Panc1 (cell line): ENCODE results near the gene DUSP21. TPM values are rescaled to one million over a fixed set of nuclear protein-coding genes. Genes with fewer than 3 reads are reported as not detected.
"Not testable (repeated sequence)": the region's sequence is repeated elsewhere in the genome, so short reads cannot be mapped to it uniquely, and the experiment has no call there.

Experiments
- ATAC-seq: fragments of 200-7000 bp; cut with Tn5 transposase; 2 replicates; pipeline ENCODE4 v1.9.1; 2020; ENCODE audit warnings: mild to moderate bottlenecking, moderate library complexity
- BruUV-seq: library from RNA; stranded (reverse); fragments of 400-500 nt; replicated peaks from 2 replicates; lab custom pipeline; 2021; lab: Mats Ljungman, UMichigan
- CTCF ChIA-PET: fragments of 300-600 bp; sonication (Branson Sonifier 250); formaldehyde crosslinking; loops from one replicate; lab custom pipeline; 2022; ENCODE audit warnings: antibody characterized with exemption; lab: Charles Lee
- POLR2A ChIA-PET: fragments of 300-600 bp; sonication (Branson Sonifier 250); formaldehyde crosslinking; loops from one replicate; lab custom pipeline; 2022; ENCODE audit warnings: antibody characterized with exemption; lab: Charles Lee
- DNase-seq: peaks from one replicate; pipeline ENCODE4 v3.0.0-alpha.2; 2010; ENCODE audit warnings: low read depth, low spot score
- H3K27ac ChIP-seq: 2 replicates; pipeline ENCODE4 v1.5.1; 2011; ENCODE audit warnings: mild to moderate bottlenecking, low read length, inconsistent platforms
- H3K27me3 ChIP-seq: fragments of 200-500 bp; sonication (Bioruptor generic); 2 replicates; pipeline ENCODE4 v1.6.0; 2014; ENCODE audit warnings: low read length, inconsistent platforms; ENCODE audit not compliant: control insufficient read depth, insufficient read depth
- H3K36me3 ChIP-seq: fragments of 200-500 bp; sonication (Bioruptor generic); 2 replicates; pipeline ENCODE4 v1.5.1; 2014; ENCODE audit warnings: inconsistent platforms, mild to moderate bottlenecking, low read length, moderate library complexity; ENCODE audit not compliant: control insufficient read depth, insufficient read depth
- H3K4me1 ChIP-seq: 2 replicates; pipeline ENCODE4 v1.5.1; 2011; ENCODE audit warnings: inconsistent platforms, mild to moderate bottlenecking, low read length, moderate library complexity; ENCODE audit not compliant: control insufficient read depth, insufficient read depth
- H3K4me3 ChIP-seq, 2 experiments: 2 replicates each; pipeline ENCODE4 v1.5.1; 2011 to 2012; ENCODE audit warnings: low read depth in 2 of 2, low read length in 2 of 2, mild to moderate bottlenecking in 2 of 2, inconsistent platforms in 1 of 2, moderate library complexity in 1 of 2
- H3K9me3 ChIP-seq: fragments of 200-500 bp; sonication (Bioruptor generic); 2 replicates; pipeline ENCODE4 v1.5.1; 2014; ENCODE audit warnings: low read depth, mild to moderate bottlenecking, inconsistent platforms, low read length, moderate library complexity; ENCODE audit not compliant: control insufficient read depth, insufficient read depth
- POLR2AphosphoS5 ChIP-seq: IDR thresholded peaks from 2 replicates; pipeline ENCODE4 v1.6.1; 2012; ENCODE audit warnings: mild to moderate bottlenecking, low read depth, low read length, moderate library complexity
- REST ChIP-seq, 2 experiments: IDR thresholded peaks; 2 replicates each; pipeline ENCODE4 v1.6.1; 2011 to 2012; ENCODE audit warnings: low read depth in 2 of 2, control low read depth in 1 of 2, low read length in 1 of 2, mild to moderate bottlenecking in 1 of 2, moderate library complexity in 1 of 2; ENCODE audit not compliant: insufficient read depth in 1 of 2
- SIN3A ChIP-seq: IDR thresholded peaks from 2 replicates; pipeline ENCODE4 v1.6.1; 2012; ENCODE audit warnings: low read depth, mild to moderate bottlenecking, low read length, moderate library complexity, borderline replicate concordance; ENCODE audit not compliant: insufficient read depth
- TCF7L2 ChIP-seq: IDR thresholded peaks from 2 replicates; pipeline ENCODE4 v1.6.1; 2011; ENCODE audit warnings: mild to moderate bottlenecking, low read depth, low read length, inconsistent platforms
- in situ Hi-C: cut with HindIII; loops from 2 replicates; pipeline ENCODE4 v1.10.0; 2016; ENCODE audit warnings: low sequenced_read_pairs, low pct_unique_long_range_greater_than_20kb
- intact Hi-C: fragments of 100-400 bp; cut with micrococcal nuclease; formaldehyde crosslinking; loops from one replicate; pipeline ENCODE4 v1.10.0; 2022; ENCODE audit not compliant: unreplicated experiment
- total RNA-seq: library from RNA; stranded (reverse); gene quantifications from one replicate; pipeline ENCODE4 v1.2.1, GENCODE V29; 2021; ENCODE audit not compliant: unreplicated experiment
- TF ChIP-seq, protein P1 (sequence below): fragments of 450-650 bp; IDR thresholded peaks from 2 replicates; pipeline ENCODE4 v1.5.1; 2017; ENCODE audit warnings: mild to moderate bottlenecking

The DUSP21 gene
- total RNA-seq, 1 experiment from 2014 or later: not detected

GRCh38 chrX:44822601-44823000 lies 21.2 kb upstream of the DUSP21 start:
- no peaks in the 10 kb centered on the region for H3K9me3 ChIP-seq
- DNase-seq: no peak
- intact Hi-C loops (no loop called here), in situ Hi-C loops (no loop called here)
- ChIA-PET CTCF (no interaction called here), POLR2A (no interaction called here)
- no peaks in the 10 kb centered on the region for H3K27me3 ChIP-seq
- H3K36me3 ChIP-seq: no peaks in the 10 kb centered on the region
- H3K4me3 ChIP-seq: no peak overlapping the region
- no peak for ATAC-seq
- H3K4me1 ChIP-seq: no peaks in the 10 kb centered on the region
- no TSS peak for BruUV-seq
- TF ChIP-seq REST (IDR thresholded peaks at IDR 0.05; ENCODE audit: insufficient read depth in 1 of 2, low read depth in 2 of 2, low read length in 1 of 2) (no peak), POLR2AphosphoS5 (no peak), TCF7L2 (no peak), SIN3A (no peak)
- TF ChIP-seq, protein P1, sequence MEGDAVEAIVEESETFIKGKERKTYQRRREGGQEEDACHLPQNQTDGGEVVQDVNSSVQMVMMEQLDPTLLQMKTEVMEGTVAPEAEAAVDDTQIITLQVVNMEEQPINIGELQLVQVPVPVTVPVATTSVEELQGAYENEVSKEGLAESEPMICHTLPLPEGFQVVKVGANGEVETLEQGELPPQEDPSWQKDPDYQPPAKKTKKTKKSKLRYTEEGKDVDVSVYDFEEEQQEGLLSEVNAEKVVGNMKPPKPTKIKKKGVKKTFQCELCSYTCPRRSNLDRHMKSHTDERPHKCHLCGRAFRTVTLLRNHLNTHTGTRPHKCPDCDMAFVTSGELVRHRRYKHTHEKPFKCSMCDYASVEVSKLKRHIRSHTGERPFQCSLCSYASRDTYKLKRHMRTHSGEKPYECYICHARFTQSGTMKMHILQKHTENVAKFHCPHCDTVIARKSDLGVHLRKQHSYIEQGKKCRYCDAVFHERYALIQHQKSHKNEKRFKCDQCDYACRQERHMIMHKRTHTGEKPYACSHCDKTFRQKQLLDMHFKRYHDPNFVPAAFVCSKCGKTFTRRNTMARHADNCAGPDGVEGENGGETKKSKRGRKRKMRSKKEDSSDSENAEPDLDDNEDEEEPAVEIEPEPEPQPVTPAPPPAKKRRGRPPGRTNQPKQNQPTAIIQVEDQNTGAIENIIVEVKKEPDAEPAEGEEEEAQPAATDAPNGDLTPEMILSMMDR: no peak
- no peak overlapping the region for H3K27ac ChIP-seq

DNA sequence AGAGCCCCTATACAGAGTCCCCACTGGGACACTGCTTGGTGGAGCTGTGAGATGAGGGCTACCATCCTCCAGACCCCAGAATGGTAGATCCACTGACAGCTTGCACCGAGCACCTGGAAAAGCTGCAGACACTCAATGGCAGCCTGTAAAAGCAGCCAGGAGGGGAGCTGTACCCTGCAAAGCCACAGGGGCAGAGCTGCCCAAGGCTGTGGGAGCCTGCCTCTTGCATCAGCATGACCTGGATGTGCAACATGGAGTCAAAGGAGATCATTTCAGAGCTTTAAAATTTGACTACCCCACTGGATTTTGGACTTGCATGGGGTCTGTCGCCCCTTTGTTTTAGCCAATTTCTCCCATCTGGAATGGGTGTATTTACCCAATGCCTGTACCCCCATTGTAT lies 20.6 kb upstream of the DUSP21 start:
- ATAC-seq, H3K27me3 ChIP-seq, H3K27ac ChIP-seq, in situ Hi-C loops, DNase-seq, BruUV-seq, H3K4me1 ChIP-seq, H3K36me3 ChIP-seq, CTCF ChIA-PET, POLR2A ChIA-PET, intact Hi-C loops, H3K9me3 ChIP-seq, H3K4me3 ChIP-seq: not testable (repeated sequence)

DNA sequence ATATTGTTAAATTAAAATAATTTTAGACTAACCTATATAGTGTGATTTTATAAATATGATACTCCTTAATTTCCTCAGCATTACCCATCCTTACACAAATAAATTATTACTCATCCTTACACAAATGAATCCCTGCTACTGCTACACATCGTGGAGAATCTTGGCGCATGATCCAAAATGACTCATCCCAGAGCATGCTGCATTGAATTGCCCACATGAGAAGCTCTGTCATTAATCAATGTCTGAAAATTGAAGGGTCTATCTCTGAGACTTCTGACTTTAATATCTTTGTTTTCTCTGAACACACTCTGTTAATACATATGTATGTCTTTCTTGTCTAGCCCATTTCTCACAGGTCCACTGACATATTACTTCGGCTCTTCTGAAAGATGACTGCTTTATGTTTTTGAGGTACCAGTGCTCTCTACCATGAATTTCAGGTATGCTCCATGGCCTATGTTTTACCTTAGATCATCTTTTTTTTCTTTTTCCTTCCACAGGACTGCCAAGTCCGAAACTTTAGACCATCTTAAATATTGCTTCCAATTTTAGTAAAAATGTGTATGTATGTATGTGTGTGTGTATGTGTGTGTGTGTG lies 15.7 kb upstream of the DUSP21 start:
- Histone ChIP-seq H3K27ac (no peak overlapping the region), H3K27me3 (no peaks in the 10 kb centered on the region), H3K36me3 (no peaks in the 10 kb centered on the region), H3K4me3 (no peak overlapping the region), H3K9me3 (no peaks in the 10 kb centered on the region), H3K4me1 (no peaks in the 10 kb centered on the region)
- peak; percentile 69; the same call in 1 of the 2 replicates for ATAC-seq
- BruUV-seq: no TSS peak
- DNase-seq: peak; percentile 83
- CTCF ChIA-PET: no interaction called here
- in situ Hi-C loops (no loop called here), intact Hi-C loops (no loop called here)
- POLR2A ChIA-PET: no interaction called here
- TF ChIP-seq SIN3A (no peak), REST (IDR thresholded peaks at IDR 0.05; ENCODE audit: insufficient read depth in 1 of 2, low read depth in 2 of 2, low read length in 1 of 2) (no peak), TCF7L2 (no peak), POLR2AphosphoS5 (no peak)
- TF ChIP-seq, protein P1: no peak
